Spinal cord (tissue), 10 donors: Measurements from ENCODE around the gene DEFB113. TPM values are rescaled to one million over a fixed set of nuclear protein-coding genes. Genes with fewer than 3 reads are reported as not detected.

Experiments used
- DNase-seq, 6 donors: peaks; one replicate each; pipeline versions ENCODE4 v3.0.0 to v3.0.0-alpha.2; 2013 to 2015; ENCODE audit warnings: low spot score in 6 of 6, low read depth in 4 of 6
- H3K27ac ChIP-seq: one replicate; pipeline ENCODE4 v1.5.1; 2013; ENCODE audit warnings: low read depth, low read length, control low read depth
- H3K27me3 ChIP-seq: one replicate; pipeline ENCODE4 v1.6.1; 2013; ENCODE audit warnings: low read length; ENCODE audit not compliant: control insufficient read depth, insufficient read depth
- H3K36me3 ChIP-seq: one replicate; pipeline ENCODE4 v1.6.1; 2013; ENCODE audit warnings: low read length; ENCODE audit not compliant: control insufficient read depth, insufficient read depth
- H3K4me1 ChIP-seq: one replicate; pipeline ENCODE4 v1.6.1; 2013; ENCODE audit warnings: low read length; ENCODE audit not compliant: control insufficient read depth, insufficient read depth
- H3K4me3 ChIP-seq: one replicate; pipeline ENCODE4 v1.5.1; 2013; ENCODE audit warnings: low read depth, low read length, control low read depth
- H3K9me3 ChIP-seq: one replicate; pipeline ENCODE4 v1.6.1; 2013; ENCODE audit warnings: low read length; ENCODE audit not compliant: control insufficient read depth, insufficient read depth
- WGBS: methylation state at CpG from one replicate; pipeline ENCODE4 v1.1.5; 2013; ENCODE audit warnings: missing lambda C conversion rate; ENCODE audit not compliant: insufficient coverage; 5-methylcytosine and 5-hydroxymethylcytosine counted together
- polyA plus RNA-seq, 2 donors: library from polyadenylated mRNA; unstranded; fragments of 120-200 nt; gene quantifications; one replicate each; pipeline ENCODE4 v1.2.1, GENCODE V29; 2013; ENCODE audit not compliant: insufficient read length in 2 of 2
- total RNA-seq, 2 donors: library from RNA; depleted of rRNA in 1 of 2; stranded (reverse); fragments of 120-200 nt in 1 of 2; fragments of >200 nt in 1 of 2; gene quantifications; one replicate each; pipeline versions ENCODE4 v1.2.3 to v1.2.4, GENCODE V29; 2013 to 2014
- donor health status: healthy.

The DEFB113 gene
- total and polyA plus RNA-seq, 4 donors: not detected

GRCh38 chr6:49919261-49919660 is 50.2 kb downstream of the DEFB113 start:
- no peak overlapping the region for H3K27ac ChIP-seq
- peaks cover 3% of the 10 kb centered on the region for H3K4me1 ChIP-seq
- no peaks in the 10 kb centered on the region for H3K27me3 ChIP-seq
- 28% methylated on average over 3 of the region's 4 CpGs for WGBS
- peak in 1 of 6 donors; percentile 62 for DNase-seq
- H3K36me3 ChIP-seq: no peaks in the 10 kb centered on the region
- H3K4me3 ChIP-seq: no peak overlapping the region
- H3K9me3 ChIP-seq: no peaks in the 10 kb centered on the region

- DNase-seq: peak in 1 of 6 donors; percentile 47
- Histone ChIP-seq H3K4me1 (peaks cover 3% of the 10 kb centered on the region), H3K36me3 (no peaks in the 10 kb centered on the region), H3K27me3 (no peaks in the 10 kb centered on the region), H3K4me3 (no peak overlapping the region), H3K9me3 (no peaks in the 10 kb centered on the region), H3K27ac (no peak overlapping the region)
- 24% methylated on average over 2 of the region's 2 CpGs for WGBS
These were observed 50.6 kb downstream of the DEFB113 start for GRCh38 chr6:49918787-49919186.

Other genes with a start within 250 kb of the DEFB113 start
- 1 to 10 TPM in 1 of 2 donors, under 1 TPM in 1; 0.22 to 5.4 TPM for gene CRISP3, start 225.2 kb downstream of the DEFB113 start, total RNA-seq
- not detected for gene CRISP3, start 225.2 kb downstream of the DEFB113 start, polyA plus RNA-seq
- gene PGK2, start 182.3 kb downstream of the DEFB113 start, total RNA-seq: not detected
- not detected for gene PGK2, start 182.3 kb downstream of the DEFB113 start, polyA plus RNA-seq
- gene CRISP1, start 103.1 kb downstream of the DEFB113 start, total RNA-seq: not detected
- gene CRISP1, start 103.1 kb downstream of the DEFB113 start, polyA plus RNA-seq: not detected
- not detected for gene DEFB114, start 5.5 kb downstream of the DEFB113 start, total RNA-seq
- not detected for gene DEFB114, start 5.5 kb downstream of the DEFB113 start, polyA plus RNA-seq
- gene DEFB110, start 52.4 kb upstream of the DEFB113 start, total RNA-seq: not detected
- not detected for gene DEFB110, start 52.4 kb upstream of the DEFB113 start, polyA plus RNA-seq
- gene DEFB112, start 80.3 kb upstream of the DEFB113 start, total RNA-seq: not detected
- not detected for gene DEFB112, start 80.3 kb upstream of the DEFB113 start, polyA plus RNA-seq